ENCODE measurements around the gene NUP98.

NUP98 gene

DNA sequence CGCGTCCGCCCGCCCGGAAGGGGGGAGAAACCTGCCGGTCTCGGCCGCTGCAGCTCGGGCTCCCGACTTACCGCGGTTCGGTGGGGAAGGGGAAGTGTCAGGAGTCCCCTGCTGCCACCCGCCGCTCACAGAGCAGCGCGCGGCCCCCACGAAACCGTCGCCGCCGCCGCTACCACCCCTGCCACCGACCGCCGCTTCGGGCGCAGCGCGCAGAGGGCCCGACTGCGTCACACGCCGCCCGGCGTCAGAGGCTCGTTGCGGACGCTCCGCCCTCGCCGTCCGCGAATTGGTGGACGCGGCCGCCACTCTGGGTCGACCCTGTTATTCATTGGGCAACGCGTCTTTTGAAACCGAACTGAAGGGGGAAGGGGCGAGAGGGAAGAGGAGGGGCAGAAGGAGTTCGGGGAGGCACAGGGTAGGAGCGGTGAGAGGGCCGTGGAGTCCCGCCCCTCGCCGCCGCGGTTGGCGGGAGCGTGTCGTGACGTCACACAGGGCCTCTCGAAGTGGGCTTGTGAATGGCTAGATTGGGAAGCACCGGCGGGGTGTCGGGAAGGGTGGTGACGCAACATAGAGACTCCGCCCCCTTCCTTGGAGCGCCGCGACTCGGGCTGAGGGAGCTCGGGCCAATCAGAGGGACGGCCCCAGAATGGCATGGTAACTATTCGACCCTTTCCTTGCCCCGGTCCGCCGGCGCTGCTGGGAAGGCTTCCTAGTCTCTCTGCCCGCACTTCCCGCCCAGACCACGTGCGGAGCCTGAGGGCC is at the start of gene NUP98:
NUP98 (minus strand) TSS at position 226 of the 762 bp plus-strand sequence. CDS start 15,437 bp downstream, outside the sequence.
- in situ Hi-C loops (cut with HindIII; ENCODE audit: low pct_ligation_motif_present, low pct_unique_long_range_greater_than_20kb, low sequenced_read_pairs): no loop called here
- peak; percentile 98 for DNase-seq

DNA sequence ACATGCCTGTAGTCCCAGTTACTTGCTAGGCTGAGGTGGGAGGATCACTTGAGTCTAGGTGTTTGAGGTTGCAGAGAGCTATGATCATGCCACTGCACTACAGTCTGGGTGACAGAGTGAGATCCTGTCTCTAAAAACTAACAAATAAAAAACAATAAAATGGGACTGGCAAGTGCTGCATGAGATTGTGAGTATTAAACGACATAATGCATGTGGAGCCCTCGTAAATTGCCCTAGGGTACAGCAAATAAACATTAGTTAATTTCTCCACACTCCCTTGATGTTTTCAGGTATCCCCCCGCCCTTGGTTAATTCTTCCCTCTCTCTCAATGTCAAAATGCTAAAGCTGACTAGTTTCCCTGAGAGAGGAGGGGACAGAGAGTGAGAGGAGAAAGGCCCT is 48.3 kb upstream of the NUP98 start:
- no peak for DNase-seq
- in situ Hi-C loops (cut with HindIII; ENCODE audit: low pct_ligation_motif_present, low pct_unique_long_range_greater_than_20kb, low sequenced_read_pairs): no loop called here

- in situ Hi-C loops (cut with HindIII; ENCODE audit: low pct_ligation_motif_present, low pct_unique_long_range_greater_than_20kb, low sequenced_read_pairs): no loop called here
- no peak for DNase-seq
Observed at GRCh38 chr11:3845246-3845645, 47.9 kb upstream of the NUP98 start.

DNA sequence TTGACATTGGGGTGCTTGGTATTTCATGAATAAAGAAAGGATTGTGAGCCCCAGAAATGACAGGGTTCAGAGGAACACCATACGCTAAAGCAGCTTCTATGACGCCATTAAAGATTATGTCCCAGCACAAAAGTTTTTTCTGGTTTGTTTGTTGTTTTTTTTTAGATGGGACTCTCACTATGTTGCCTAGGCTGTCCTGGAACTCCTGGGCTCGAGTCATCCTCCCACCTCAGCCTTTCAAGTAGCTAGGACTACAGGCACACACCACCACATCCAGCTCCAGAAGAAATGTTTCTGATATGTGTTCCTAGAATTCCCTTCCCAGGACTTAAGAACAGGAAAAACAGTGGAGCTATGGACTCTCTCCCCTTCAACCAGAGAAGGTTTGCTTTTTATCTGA is 46.0 kb upstream of the NUP98 start:
- in situ Hi-C loops (cut with HindIII; ENCODE audit: low pct_ligation_motif_present, low pct_unique_long_range_greater_than_20kb, low sequenced_read_pairs): no loop called here
- DNase-seq: no peak

DNA sequence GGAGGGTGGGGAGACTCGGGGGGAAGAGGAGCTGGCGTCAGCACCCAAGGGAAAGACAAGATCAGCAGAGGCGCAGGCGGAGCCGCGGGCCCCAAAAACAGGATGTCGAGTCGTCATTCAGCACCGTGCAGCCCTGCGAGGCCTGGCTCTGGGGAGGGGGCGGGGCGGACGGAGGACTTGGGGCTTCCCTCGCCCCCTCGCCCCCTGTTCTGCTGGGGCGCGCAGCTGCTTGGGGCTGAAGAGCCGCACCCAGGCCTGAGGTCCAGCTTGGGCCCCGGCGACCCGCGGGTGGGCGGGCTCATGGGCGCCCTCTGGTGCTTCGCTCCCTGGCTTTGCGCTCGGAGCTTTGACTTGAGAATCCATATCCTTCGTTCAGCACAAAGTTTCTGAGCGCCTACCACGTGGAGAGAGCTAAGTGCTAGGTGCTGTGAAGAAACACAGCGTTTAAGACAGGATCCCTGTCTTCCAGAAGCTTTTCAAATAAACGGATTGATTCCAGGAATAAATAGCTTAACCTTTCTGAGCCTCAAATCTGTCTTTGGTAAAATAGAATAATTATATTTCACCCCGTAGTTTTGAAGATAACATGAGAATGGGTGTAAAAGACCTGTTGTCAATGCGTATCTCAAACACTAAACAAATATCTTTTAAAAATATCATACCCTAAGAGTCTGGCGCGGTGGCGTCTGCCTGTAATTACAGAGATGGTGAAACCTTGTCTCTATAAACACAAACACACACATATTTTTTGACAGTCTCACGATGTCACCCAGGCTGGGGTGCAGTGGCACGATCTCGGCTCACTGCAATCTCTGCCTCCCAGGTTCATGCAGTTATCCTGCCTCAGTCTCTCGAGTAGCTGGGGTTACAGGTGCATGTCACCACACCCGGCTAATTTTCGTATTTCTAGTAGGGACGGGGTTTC is 44.3 kb upstream of the NUP98 start:
- in situ Hi-C loops (cut with HindIII; ENCODE audit: low pct_ligation_motif_present, low pct_unique_long_range_greater_than_20kb, low sequenced_read_pairs): no loop called here
- DNase-seq: peak; percentile 85

DNA sequence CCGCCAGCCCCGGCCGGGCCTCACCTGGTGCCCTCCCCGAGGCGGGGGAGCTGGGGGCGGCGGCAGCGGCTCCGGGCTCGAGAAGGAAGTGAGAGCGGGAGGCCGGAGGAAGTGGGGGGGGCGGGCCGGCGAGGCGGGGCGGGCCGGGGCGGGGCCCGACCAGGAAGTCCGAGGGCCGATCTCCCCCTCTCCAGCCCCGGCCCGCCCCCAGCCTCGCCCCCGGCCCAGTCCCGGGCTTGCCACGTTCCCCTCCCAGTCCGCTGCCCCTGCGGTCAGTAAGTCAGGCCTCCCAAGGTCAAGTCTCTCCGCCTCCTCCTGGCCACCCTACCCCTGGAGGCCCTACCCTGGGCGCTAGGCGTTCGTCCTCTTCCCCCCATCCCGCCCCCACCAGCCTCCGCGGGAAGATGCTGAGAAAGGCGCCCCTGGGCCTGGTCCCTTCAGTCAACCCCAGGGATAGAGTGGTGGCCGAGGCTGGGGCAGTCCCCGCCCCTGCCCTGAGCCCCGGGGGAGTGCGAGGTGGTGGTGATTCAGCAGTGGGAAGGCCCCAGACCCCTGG is 43.6 kb upstream of the NUP98 start, which contains the start of gene RHOG:
RHOG (minus strand) TSS at position 90 of the 556 bp plus-strand sequence. CDS start 12,821 bp downstream, outside the sequence.
- in situ Hi-C loops (cut with HindIII; ENCODE audit: low pct_ligation_motif_present, low pct_unique_long_range_greater_than_20kb, low sequenced_read_pairs): no loop called here

DNA sequence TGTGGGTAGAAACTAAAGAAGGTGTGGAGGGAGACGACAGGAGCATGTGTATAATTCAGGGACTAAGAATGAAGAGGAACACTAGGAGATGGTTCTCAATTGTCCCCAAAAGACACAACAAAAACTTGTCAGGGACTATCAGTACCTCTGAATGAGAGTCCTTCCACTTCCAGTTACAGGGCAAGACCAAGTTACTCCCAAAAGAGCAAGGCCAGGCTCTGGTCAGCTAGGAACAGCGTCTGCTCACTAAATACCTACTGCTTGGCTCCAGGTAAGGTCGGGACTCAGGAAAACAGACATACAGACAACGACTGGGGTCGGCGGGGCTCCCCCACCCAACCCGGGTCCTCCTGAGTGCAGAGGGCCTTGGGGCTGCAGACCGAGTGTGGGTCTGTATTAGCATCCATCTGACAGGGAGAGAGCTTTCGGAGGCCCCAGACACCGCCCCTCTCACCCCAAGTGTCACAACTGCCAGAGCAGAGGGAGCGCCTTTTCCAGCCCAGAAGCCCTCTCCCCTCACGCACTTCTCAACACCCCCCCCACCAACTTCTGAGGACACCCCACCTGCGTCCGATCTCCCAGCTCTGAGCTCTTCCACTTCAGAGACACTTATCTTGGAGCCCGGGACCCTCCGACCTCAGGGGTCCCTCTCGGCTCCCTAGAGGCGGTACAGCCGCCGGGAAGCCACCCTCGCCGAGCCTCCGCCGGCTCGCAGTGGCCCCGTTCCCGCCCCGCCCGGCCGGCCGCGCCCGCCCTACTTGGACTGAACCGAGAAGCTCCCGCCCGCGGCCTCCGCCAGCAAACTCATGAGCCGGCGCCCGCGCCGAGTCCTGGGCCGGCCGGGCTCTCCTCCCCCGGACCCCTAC is 42.9 kb upstream of the NUP98 start:
- DNase-seq: no peak
- in situ Hi-C loops (cut with HindIII; ENCODE audit: low pct_ligation_motif_present, low pct_unique_long_range_greater_than_20kb, low sequenced_read_pairs): no loop called here

More for the DNA sequence above, 43.6 kb upstream of the NUP98 start, which contains the start of gene RHOG:
- peak; percentile 78 for DNase-seq

DNA sequence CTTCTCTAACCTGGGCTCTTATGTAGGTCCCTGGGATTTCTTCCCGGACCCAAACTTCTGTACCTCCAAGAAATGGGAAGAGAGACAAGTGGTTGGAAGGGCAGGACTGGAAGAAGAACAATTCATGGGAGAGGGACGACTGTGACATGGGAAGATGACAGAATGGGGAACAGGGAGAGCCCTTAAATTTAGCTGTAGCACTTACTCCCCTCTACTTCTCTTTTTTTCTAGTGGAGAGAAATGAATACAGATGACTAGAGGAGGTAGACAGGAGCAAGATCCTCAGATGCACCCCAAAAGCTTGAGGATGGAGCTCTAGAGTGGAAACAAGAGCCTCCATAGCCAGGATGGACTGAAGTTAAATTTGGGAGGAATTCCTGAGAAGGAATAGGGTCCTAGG is 41.1 kb upstream of the NUP98 start:
- DNase-seq: no peak
- in situ Hi-C loops (cut with HindIII; ENCODE audit: low pct_ligation_motif_present, low pct_unique_long_range_greater_than_20kb, low sequenced_read_pairs): no loop called here

DNA sequence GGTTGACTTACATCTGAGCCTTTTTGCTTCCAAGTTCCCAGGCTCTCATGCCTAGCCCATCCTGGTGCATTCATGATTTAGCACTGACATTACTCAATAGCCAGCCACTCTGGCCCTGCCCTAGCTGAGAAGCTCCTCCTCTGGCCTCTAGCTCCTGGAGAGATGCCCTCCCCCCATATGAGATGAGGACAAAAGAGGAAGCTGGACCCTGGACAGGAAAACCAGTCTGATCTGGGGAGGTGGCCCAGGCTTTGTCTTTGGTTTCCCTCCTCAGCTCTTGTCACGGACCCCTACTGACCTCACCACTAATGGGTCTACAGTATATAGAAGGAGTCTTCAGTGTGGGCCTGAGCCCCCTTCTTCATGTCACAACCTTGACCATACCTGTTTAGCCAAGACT is 40.4 kb upstream of the NUP98 start:
- DNase-seq: no peak
- in situ Hi-C loops (cut with HindIII; ENCODE audit: low pct_ligation_motif_present, low pct_unique_long_range_greater_than_20kb, low sequenced_read_pairs): no loop called here

GRCh38 chr11:3836903-3837302 is 39.5 kb upstream of the NUP98 start:
- in situ Hi-C loops (cut with HindIII; ENCODE audit: low pct_ligation_motif_present, low pct_unique_long_range_greater_than_20kb, low sequenced_read_pairs): no loop called here
- DNase-seq: no peak

DNA sequence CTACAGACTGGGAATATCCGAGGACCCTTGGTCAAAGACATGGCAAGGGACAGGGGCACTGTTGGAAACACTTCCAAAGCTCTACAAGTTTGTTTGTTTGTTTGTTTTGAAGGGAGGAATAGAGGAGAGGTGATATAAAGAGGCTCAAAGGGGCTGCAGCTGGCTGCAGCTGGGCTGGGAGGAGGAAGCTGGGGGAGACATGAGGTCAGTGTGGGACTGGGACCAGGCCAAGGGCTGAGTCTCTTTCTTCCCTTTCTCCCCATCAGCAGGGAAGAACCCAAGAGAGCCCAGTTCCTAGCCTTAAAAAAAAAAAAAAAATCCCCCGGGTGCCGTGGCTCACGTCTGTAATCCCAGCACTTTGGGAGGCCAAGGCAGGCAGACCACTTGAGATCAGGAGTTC is 38.4 kb upstream of the NUP98 start:
- in situ Hi-C loops (cut with HindIII; ENCODE audit: low pct_ligation_motif_present, low pct_unique_long_range_greater_than_20kb, low sequenced_read_pairs): no loop called here
- DNase-seq: no peak

DNA sequence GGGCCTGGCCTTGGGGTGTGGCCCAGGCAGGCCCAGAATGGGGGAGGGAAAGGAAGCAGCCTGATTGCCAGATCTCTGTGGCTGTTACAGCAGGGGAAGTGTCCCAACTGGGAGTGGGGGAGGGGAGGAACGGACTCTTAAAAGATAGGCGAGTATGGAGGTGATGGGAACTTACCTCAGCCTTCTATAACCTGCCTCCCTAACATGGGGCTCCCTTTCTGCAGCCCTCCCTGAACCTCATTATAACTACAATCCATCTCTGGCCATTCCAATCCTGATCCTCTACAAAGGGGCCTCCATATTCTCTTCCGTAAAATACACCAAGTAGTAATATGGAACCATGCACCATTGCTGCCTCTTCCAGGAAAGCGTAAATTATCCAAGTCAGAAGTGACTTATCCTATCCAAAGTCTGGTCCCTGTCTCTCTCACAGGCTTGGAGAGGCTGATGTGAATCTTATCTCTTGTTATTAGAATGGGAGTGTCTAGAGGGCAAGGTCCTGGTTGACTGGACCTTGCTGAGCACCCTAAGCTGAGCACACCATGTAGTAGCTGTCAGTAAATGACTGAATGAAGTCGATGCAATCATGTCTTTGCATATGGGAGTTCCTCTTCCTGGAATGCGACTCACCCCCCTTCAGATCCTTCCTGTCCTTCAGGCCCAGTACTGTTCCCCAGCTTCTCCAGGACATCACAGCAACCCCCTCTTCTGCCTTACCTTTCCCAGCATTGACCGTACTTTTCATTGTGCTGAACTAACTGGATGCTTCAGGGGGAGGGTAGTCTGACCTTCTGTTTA is 37.5 kb upstream of the NUP98 start:
- no peak for DNase-seq
- in situ Hi-C loops (cut with HindIII; ENCODE audit: low pct_ligation_motif_present, low pct_unique_long_range_greater_than_20kb, low sequenced_read_pairs): no loop called here

GRCh38 chr11:3834349-3834663 is 37.0 kb upstream of the NUP98 start:
- DNase-seq: no peak
- in situ Hi-C loops (cut with HindIII; ENCODE audit: low pct_ligation_motif_present, low pct_unique_long_range_greater_than_20kb, low sequenced_read_pairs): no loop called here

DNA sequence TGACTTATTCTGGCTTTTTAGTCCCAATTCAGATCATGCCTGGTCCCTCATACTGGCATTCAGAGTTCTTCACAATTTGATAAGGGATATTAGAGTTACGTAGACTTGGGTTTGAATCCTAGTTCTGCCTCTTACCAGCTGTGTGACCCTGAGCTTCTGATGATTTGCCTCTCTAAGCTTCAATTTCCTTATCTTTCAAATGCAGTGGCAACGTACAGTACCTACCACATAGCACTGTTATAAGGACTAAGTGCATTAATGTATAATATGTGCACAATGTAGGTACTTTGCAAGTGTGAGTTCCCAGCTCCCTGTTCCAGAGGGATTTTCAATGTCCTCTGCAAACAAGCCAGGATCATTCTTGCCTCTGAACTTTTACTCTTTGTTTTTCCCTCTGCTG is 36.1 kb upstream of the NUP98 start:
- no peak for DNase-seq
- in situ Hi-C loops (cut with HindIII; ENCODE audit: low pct_ligation_motif_present, low pct_unique_long_range_greater_than_20kb, low sequenced_read_pairs): no loop called here

DNA sequence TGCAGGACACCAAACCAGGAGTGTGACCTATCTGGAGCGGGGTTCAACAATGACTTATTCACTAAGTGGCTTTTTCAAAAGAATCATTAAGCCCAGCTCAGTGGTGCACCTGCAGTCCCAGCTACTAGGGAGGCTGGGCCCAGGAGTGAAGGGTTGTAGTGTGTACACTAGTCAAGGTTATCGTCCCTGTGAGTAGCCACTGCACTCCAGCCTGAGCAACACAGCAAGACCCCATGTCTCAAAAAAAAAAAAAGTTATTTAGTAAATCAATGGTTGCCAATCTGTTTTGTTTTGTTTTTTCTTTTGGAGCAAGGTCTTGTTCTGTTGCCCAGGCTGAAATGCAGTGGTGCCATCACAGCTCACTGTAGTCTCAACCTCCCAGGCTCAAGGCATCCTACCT is 35.5 kb upstream of the NUP98 start:
- in situ Hi-C loops (cut with HindIII; ENCODE audit: low pct_ligation_motif_present, low pct_unique_long_range_greater_than_20kb, low sequenced_read_pairs): no loop called here

DNA sequence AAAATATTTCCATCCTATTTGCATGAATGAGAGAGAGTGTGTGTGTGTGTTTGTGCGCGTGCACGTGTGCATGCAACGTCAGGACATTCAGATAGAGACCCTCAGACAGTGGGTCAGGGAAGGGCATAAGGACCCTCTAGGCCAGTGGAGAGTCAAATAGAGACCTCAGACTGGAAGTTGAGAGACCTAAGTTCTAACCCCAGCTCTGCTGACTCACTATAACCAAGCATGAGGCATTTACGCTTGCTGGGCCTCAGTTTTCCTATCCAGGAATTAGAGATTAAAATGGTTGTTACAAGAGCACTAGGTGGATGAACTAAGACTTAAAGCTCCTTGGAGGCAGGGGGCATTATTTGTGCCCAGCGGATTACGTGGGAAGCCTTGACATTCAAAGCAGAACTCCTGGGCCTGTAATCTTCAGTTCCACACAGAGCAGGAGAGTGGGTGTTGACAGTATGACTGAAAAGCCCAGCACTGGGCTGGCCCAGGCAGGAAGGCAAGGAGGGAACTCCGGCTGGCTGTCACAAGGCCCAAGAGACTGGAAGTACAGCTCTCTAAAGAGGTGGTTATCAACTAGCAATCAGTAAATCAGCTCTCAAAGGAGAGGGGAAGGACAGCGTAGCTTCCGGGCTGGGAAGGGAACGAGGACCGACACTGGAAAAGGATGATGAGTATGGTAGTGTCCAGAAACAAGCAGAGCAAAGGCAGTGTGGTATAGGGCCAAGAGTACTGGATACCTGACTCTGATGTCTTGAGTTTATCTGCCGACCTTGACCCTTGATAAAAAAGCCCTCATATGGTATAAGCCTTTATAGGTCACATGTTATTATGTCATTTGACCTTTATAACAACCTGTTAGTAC is 34.3 kb upstream of the NUP98 start:
- no peak for DNase-seq
- in situ Hi-C loops (cut with HindIII; ENCODE audit: low pct_ligation_motif_present, low pct_unique_long_range_greater_than_20kb, low sequenced_read_pairs): no loop called here

More for the DNA sequence above, 35.5 kb upstream of the NUP98 start:
- no peak for DNase-seq

DNA sequence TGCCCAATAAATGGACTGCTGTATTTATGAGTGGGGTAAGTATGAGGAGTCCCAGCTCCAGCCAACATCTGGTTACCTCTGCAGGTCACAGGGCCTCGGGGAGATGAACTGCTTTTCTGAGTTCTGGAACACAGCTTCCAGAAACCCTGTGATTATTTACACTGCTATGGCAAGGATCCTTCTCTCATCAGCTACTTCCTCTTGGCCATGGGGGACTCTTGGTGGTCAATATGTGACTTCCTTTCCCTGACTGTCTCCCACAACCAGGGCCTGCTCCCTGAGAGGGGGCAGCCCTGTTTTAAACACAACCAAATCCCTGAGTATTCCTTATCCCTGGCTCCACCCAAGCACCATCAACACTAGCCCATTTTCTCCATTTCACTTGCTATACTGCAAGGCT is 33.4 kb upstream of the NUP98 start:
- in situ Hi-C loops (cut with HindIII; ENCODE audit: low pct_ligation_motif_present, low pct_unique_long_range_greater_than_20kb, low sequenced_read_pairs): no loop called here
- no peak for DNase-seq
